GM18508 (cell line): Measurements from ENCODE around the gene C20orf173.

Experiments used
- ATAC-seq: cut with Tn5 transposase; IDR thresholded peaks from one replicate; pipeline ENCODE4 v1.9.1; 2021; ENCODE audit warnings: moderate number of reproducible peaks; ENCODE audit not compliant: insufficient read depth, unreplicated experiment

The C20orf173 gene

GRCh38 chr20:35508493-35509218 lies 20.8 kb downstream of the C20orf173 start:
- ATAC-seq, result no peak

GRCh38 chr20:35506872-35507638 lies 22.4 kb downstream of the C20orf173 start:
- no peak for ATAC-seq

- no peak for ATAC-seq
Observed at GRCh38 chr20:35506179-35506578, 23.3 kb downstream of the C20orf173 start.

- ATAC-seq, result no peak
Observed at GRCh38 chr20:35504751-35505150, 24.7 kb downstream of the C20orf173 start.

- no peak for ATAC-seq
Observed at GRCh38 chr20:35503841-35504561, 25.5 kb downstream of the C20orf173 start.

GRCh38 chr20:35503281-35503680 lies 26.2 kb downstream of the C20orf173 start:
- no peak for ATAC-seq

- ATAC-seq, result no peak
Observed at GRCh38 chr20:35502352-35502751, 27.1 kb downstream of the C20orf173 start.

- no peak for ATAC-seq
Observed at GRCh38 chr20:35499271-35499670, 30.2 kb downstream of the C20orf173 start.

GRCh38 chr20:35497780-35498189 lies 31.7 kb downstream of the C20orf173 start:
- ATAC-seq, result no peak

GRCh38 chr20:35497320-35497719 lies 32.1 kb downstream of the C20orf173 start:
- no peak for ATAC-seq

GRCh38 chr20:35496481-35496880 lies 33.0 kb downstream of the C20orf173 start:
- no peak for ATAC-seq

- ATAC-seq, result no peak
Observed at GRCh38 chr20:35492352-35492751, 37.1 kb downstream of the C20orf173 start.

- ATAC-seq, result no peak
Observed at GRCh38 chr20:35491823-35492222, 37.6 kb downstream of the C20orf173 start.

- no peak for ATAC-seq
Observed at GRCh38 chr20:35490736-35491181, 38.7 kb downstream of the C20orf173 start.

GRCh38 chr20:35489717-35490116 lies 39.7 kb downstream of the C20orf173 start:
- no peak for ATAC-seq

- no peak for ATAC-seq
Observed at GRCh38 chr20:35487479-35487878, 42.0 kb downstream of the C20orf173 start.

GRCh38 chr20:35479798-35480197 lies 49.7 kb downstream of the C20orf173 start:
- no peak for ATAC-seq

- ATAC-seq, result no peak
Observed at GRCh38 chr20:35478804-35479472, 50.5 kb downstream of the C20orf173 start.
